ENCODE data around the gene ANKRD11.
"Not testable (repeated sequence)": the region's sequence is repeated elsewhere in the genome, so short reads cannot be mapped to it uniquely, and the experiment has no call there.

Gene ANKRD11

GRCh38 chr16:89335803-89336485, 154.4 kb downstream of the ANKRD11 start:
- TF ChIP-seq CTCF (IDR thresholded peaks at IDR 0.05; ENCODE audit: control insufficient read depth, extremely low read depth, insufficient read depth) = no peak
- no peak for DNase-seq (ENCODE audit: low read depth)
- H3K4me3 ChIP-seq (ENCODE audit: low read depth, low read length) = no peak overlapping the region

- no peak overlapping the region for H3K4me3 ChIP-seq (ENCODE audit: low read depth, low read length)
- no peak for TF ChIP-seq CTCF (IDR thresholded peaks at IDR 0.05; ENCODE audit: control insufficient read depth, extremely low read depth, insufficient read depth)
- no peak for DNase-seq (ENCODE audit: low read depth)
Observed at GRCh38 chr16:89334988-89335802, 155.2 kb downstream of the ANKRD11 start.

- no peak for TF ChIP-seq CTCF (IDR thresholded peaks at IDR 0.05; ENCODE audit: control insufficient read depth, extremely low read depth, insufficient read depth)
- DNase-seq (ENCODE audit: low read depth) = no peak
- H3K4me3 ChIP-seq (ENCODE audit: low read depth, low read length) = no peak overlapping the region
Observed at GRCh38 chr16:89334461-89334860, 155.9 kb downstream of the ANKRD11 start.

- no peak overlapping the region for H3K4me3 ChIP-seq (ENCODE audit: low read depth, low read length)
- no peak for DNase-seq (ENCODE audit: low read depth)
- TF ChIP-seq CTCF (IDR thresholded peaks at IDR 0.05; ENCODE audit: control insufficient read depth, extremely low read depth, insufficient read depth) = no peak
Observed at GRCh38 chr16:89334050-89334449, 156.3 kb downstream of the ANKRD11 start.

- H3K4me3 ChIP-seq (ENCODE audit: low read depth, low read length) = not testable (repeated sequence)
- DNase-seq (ENCODE audit: low read depth) = peak; percentile 62
- TF ChIP-seq CTCF (IDR thresholded peaks at IDR 0.05; ENCODE audit: control insufficient read depth, extremely low read depth, insufficient read depth) = peak; percentile 57
Observed at GRCh38 chr16:89333401-89334001, 156.9 kb downstream of the ANKRD11 start.

- DNase-seq (ENCODE audit: low read depth) = no peak
- no peak for TF ChIP-seq CTCF (IDR thresholded peaks at IDR 0.05; ENCODE audit: control insufficient read depth, extremely low read depth, insufficient read depth)
Observed at GRCh38 chr16:89332902-89333245, 157.5 kb downstream of the ANKRD11 start.

More at GRCh38 chr16:89332902-89333245, 157.5 kb downstream of the ANKRD11 start:
- H3K4me3 ChIP-seq (ENCODE audit: low read depth, low read length) = no peak overlapping the region

All from LNCaP clone FGC (cell line).